HG02981 (cell line): ENCODE measurements around the gene TLR6.
A peak's percentile ranks its signal among the peaks of the same experiment; 100 is the strongest.
"Not testable (repeated sequence)": the region's sequence is repeated elsewhere in the genome, so short reads cannot be mapped to it uniquely, and the experiment has no call there.

Experiments used
- ATAC-seq: cut with Tn5 transposase; IDR thresholded peaks from one replicate; pipeline ENCODE4 v1.9.1; 2021; ENCODE audit warnings: mild to moderate bottlenecking, moderate library complexity; ENCODE audit not compliant: unreplicated experiment

The TLR6 gene

DNA sequence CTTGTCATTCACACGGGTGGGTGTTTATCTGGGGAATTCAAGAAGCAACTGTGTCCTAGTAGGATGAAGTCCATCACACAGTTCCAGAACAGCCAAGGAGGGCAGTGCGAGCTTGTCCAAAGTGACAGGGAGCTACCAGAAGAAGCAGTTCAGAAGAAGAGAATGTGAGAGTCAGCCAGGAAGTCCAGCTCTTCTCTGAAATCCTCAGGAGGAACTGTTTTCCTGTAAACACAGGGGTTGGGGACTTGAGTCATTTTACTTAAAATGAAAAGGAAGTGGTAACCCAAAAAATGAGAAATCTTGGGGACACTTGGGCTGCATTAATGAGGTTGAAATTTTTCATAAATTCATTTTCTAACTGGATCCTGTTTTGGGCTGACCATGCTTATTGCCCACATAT, 65.6 kb downstream of the TLR6 start:
- ATAC-seq = no peak

DNA sequence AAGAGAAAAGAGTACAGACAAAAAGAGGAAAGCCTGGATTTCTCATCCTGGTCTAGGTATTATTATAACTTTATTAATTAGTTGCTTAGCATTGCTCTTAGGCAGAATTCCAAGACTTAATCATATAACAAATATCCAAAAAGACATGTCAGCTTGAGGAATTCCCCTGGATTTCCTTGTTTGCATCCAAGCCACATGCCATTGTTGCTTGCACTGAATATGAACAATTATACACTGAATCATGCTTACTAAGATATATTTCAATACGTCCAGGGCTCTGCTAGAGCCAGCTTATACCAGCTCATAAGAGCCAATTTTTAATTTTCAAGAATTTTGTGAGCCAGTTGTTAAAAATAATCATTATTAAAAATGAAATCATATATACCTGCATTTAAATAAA, 68.3 kb downstream of the TLR6 start:
- no peak for ATAC-seq

GRCh38 chr4:38787693-38788092, 68.9 kb downstream of the TLR6 start:
- no peak for ATAC-seq

DNA sequence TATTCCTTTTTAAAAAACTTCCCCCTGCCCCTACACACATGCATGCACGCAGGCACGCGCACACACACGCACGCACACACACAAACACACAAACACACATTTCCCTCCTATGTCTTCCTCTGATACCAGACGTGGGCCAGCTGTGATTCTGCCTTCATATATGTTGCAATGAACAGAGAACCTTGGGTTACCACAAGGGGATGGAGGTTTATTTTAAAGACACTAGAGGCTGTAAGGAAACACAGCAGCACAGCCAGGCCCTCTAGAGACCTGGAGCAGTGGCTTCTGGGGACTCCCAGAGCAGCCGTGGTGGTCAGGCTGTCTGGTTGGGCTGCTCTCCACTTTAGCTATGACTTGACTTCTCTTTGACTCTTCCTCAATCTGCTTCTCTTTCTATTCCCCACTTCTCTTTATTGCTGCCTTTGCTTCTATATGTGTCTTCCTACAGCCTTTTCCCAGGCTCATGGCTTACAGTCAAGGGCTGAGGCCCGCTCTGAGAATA, 70.7 kb downstream of the TLR6 start:
- peak; percentile 68 for ATAC-seq

GRCh38 chr4:38785041-38785790, 71.4 kb downstream of the TLR6 start:
- ATAC-seq = no peak

- ATAC-seq = no peak
Measured at GRCh38 chr4:38784141-38784540, 72.5 kb downstream of the TLR6 start.

DNA sequence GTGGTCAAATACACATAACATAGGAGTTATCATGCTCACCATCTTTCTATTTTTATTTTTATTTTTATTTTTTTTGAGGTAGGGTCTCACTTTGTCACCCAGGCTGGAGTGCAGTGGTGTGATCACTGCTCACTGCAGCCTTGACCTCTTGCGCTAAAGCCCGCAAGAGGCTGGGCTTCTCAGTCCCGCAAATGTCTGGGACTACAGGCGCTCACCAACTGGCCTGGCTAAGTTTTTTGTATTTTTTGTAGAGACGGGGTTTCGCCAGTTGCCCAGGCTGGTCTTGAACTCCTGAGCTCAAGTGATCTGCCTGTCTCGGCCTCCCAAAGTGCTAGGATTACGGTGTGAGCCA, 73.5 kb downstream of the TLR6 start:
- ATAC-seq = no peak

DNA sequence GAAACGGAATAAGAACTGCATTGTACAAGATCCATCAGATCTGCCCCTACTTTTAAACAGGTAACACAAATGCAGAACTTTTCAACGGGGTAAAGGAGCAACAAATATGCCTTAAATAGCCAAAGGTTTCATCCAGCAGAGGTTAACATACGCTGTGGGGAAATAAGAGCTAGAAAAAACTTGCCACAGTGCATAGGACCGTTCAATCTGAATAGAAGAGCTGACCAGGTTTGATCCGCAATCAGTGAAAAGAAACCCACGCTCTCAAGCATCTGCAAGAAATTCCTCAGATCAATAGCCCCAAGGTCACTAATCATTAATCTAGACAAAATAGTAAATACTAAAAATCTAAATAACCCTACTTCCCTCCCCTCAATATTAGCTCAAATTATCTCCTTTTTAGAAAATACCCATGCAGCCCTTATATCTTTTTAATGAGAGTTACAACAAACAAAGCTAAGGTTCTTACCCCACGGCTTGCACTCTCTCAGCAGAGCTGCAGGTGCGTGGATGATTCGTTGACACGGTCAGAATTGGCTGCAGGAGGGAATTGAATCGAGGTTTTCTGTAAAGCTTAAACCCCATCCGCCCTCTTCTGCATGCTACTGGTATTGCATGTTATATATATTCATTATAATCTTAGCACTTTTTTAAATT, 74.0 kb downstream of the TLR6 start, which contains the start of gene TLR10:
Gene TLR10, minus strand, starts transcription at position 539 of the 657 bp plus-strand sequence. CDS start 7,400 bp downstream, outside the sequence.
- peak; percentile 56 for ATAC-seq

- ATAC-seq = no peak
Measured at GRCh38 chr4:38781854-38782261, 74.8 kb downstream of the TLR6 start.

- ATAC-seq = no peak
Measured at GRCh38 chr4:38780833-38781484, 75.7 kb downstream of the TLR6 start.

- ATAC-seq = no peak
Measured at GRCh38 chr4:38779790-38780189, 76.8 kb downstream of the TLR6 start.

DNA sequence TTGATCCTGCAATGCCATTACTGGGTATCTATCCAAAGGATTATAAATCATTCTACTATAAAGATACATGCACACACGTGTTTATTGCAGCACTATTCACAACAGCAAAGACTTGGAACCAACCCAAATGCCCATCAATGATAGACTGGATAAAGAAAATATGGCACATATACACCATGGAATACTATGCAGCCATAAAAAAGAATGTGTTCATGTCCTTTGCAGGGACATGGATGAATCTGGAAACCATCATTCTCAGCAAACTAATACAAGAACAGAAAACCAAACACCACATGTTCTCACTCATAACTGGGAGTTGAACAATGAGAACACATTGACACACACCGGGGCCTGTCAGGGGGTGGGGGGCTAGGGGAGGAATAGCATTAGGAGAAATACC, 78.7 kb downstream of the TLR6 start:
- not testable (repeated sequence) for ATAC-seq

DNA sequence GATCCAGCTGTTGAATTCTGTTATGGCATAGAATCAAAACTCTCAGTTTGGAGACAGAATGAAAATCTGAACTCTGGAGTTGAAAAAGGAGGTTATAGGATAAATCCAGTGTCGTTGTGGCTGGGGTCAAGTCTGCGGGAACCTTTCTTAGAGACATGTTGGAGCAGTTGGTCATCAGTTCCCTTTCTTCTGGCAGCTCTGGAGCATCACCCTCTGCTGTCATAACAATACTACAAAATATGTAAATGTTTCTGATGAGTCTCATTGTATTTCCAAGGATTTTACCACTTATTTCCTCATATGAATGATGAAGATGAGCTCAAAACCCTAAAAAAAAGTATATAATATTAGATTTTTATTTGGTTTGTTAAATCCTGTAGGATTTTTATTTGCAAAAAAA, 81.3 kb downstream of the TLR6 start:
- ATAC-seq = no peak

GRCh38 chr4:38774181-38774955, 82.2 kb downstream of the TLR6 start:
- no peak for ATAC-seq
